Activated T-cell treated with anti-CD3 and anti-CD28 coated beads, Interleukin-2, amount 50 U/mL, for 24 hours (primary cell): ENCODE data around the gene DHRS12.

Experiments used
- DNase-seq: peaks from one replicate; pipeline ENCODE4 v3.0.0-alpha.2; 2020
- H3K27ac Mint-ChIP-seq: 2 replicates; pipeline ENCODE4 v1.8.0; 2020; ENCODE audit warnings: mild to moderate bottlenecking, mixed read lengths
- H3K27me3 Mint-ChIP-seq: 2 replicates; pipeline ENCODE4 v1.8.0; 2020; ENCODE audit warnings: mixed read lengths
- H3K36me3 Mint-ChIP-seq: 2 replicates; pipeline ENCODE4 v1.8.0; 2020; ENCODE audit warnings: low read depth, mixed read lengths
- H3K4me1 Mint-ChIP-seq: 2 replicates; pipeline ENCODE4 v1.8.0; 2020; ENCODE audit warnings: low read depth, mixed read lengths
- H3K4me3 Mint-ChIP-seq: 2 replicates; pipeline ENCODE4 v1.8.0; 2020; ENCODE audit warnings: mild to moderate bottlenecking, moderate library complexity, mixed read lengths
- H3K9me3 Mint-ChIP-seq: 2 replicates; pipeline ENCODE4 v1.8.0; 2020; ENCODE audit warnings: mixed read lengths

DHRS12 gene

GRCh38 chr13:51806566-51806965 lies 2.6 kb upstream of the DHRS12 start:
- H3K36me3 Mint-ChIP-seq: peaks cover 24% of the 10 kb centered on the region
- peaks cover 54% of the 10 kb centered on the region for H3K4me1 Mint-ChIP-seq
- no peaks in the 10 kb centered on the region for H3K9me3 Mint-ChIP-seq
- DNase-seq: peak; percentile 24
- no peak overlapping the region for H3K4me3 Mint-ChIP-seq
- peak overlapping the region; percentile 22 for H3K27ac Mint-ChIP-seq
- no peaks in the 10 kb centered on the region for H3K27me3 Mint-ChIP-seq

- Mint-ChIP-seq H3K27me3 (no peaks in the 10 kb centered on the region), H3K4me3 (no peak overlapping the region), H3K4me1 (peaks cover 57% of the 10 kb centered on the region), H3K36me3 (peaks cover 24% of the 10 kb centered on the region), H3K27ac (peak overlapping the region; percentile 96), H3K9me3 (no peaks in the 10 kb centered on the region)
- DNase-seq: peak; percentile 22
These were observed 2.0 kb upstream of the DHRS12 start for GRCh38 chr13:51805925-51806324.

GRCh38 chr13:51805313-51805712 lies 1.4 kb upstream of the DHRS12 start:
- Mint-ChIP-seq H3K36me3 (peaks cover 24% of the 10 kb centered on the region), H3K27ac (peak overlapping the region; percentile 96), H3K9me3 (no peaks in the 10 kb centered on the region), H3K4me3 (peak overlapping the region; percentile 85), H3K27me3 (no peaks in the 10 kb centered on the region), H3K4me1 (peaks cover 62% of the 10 kb centered on the region)
- DNase-seq: no peak

- Mint-ChIP-seq H3K36me3 (peaks cover 21% of the 10 kb centered on the region), H3K27me3 (no peaks in the 10 kb centered on the region), H3K4me1 (peaks cover 64% of the 10 kb centered on the region), H3K27ac (peak overlapping the region; percentile 96), H3K9me3 (no peaks in the 10 kb centered on the region), H3K4me3 (peak overlapping the region; percentile 85)
- DNase-seq: peak; percentile 69
These were observed 571 bp upstream of the DHRS12 start for GRCh38 chr13:51804295-51805172.

- no peak for DNase-seq
- H3K27ac Mint-ChIP-seq: peak overlapping the region; percentile 100
- peaks cover 66% of the 10 kb centered on the region for H3K4me1 Mint-ChIP-seq
- peaks cover 12% of the 10 kb centered on the region for H3K36me3 Mint-ChIP-seq
- no peaks in the 10 kb centered on the region for H3K9me3 Mint-ChIP-seq
- peak overlapping the region; percentile 85 for H3K4me3 Mint-ChIP-seq
- no peaks in the 10 kb centered on the region for H3K27me3 Mint-ChIP-seq
These were observed 1.1 kb downstream of the DHRS12 start for GRCh38 chr13:51802631-51803418.

GRCh38 chr13:51801631-51802099 lies 2.3 kb downstream of the DHRS12 start:
- Mint-ChIP-seq H3K9me3 (no peaks in the 10 kb centered on the region), H3K4me1 (peaks cover 65% of the 10 kb centered on the region), H3K27ac (peak overlapping the region; percentile 100), H3K27me3 (no peaks in the 10 kb centered on the region), H3K4me3 (peak overlapping the region; percentile 85), H3K36me3 (peaks cover 12% of the 10 kb centered on the region)
- DNase-seq: no peak

- Mint-ChIP-seq H3K36me3 (peaks cover 12% of the 10 kb centered on the region), H3K4me1 (peaks cover 54% of the 10 kb centered on the region), H3K4me3 (no peak overlapping the region), H3K9me3 (no peaks in the 10 kb centered on the region), H3K27ac (peak overlapping the region; percentile 29), H3K27me3 (no peaks in the 10 kb centered on the region)
- peak; percentile 23 for DNase-seq
These were observed 3.5 kb downstream of the DHRS12 start for GRCh38 chr13:51800486-51800885.

- Mint-ChIP-seq H3K27ac (no peak overlapping the region), H3K9me3 (no peaks in the 10 kb centered on the region), H3K27me3 (no peaks in the 10 kb centered on the region), H3K4me3 (no peak overlapping the region), H3K4me1 (peaks cover 44% of the 10 kb centered on the region), H3K36me3 (peaks cover 3% of the 10 kb centered on the region)
- peak; percentile 27 for DNase-seq
These were observed 4.7 kb downstream of the DHRS12 start for GRCh38 chr13:51799261-51799660.

- H3K36me3 Mint-ChIP-seq: peaks cover 9% of the 10 kb centered on the region
- peaks cover 50% of the 10 kb centered on the region for H3K4me1 Mint-ChIP-seq
- H3K27ac Mint-ChIP-seq: no peak overlapping the region
- DNase-seq: peak; percentile 59
- H3K4me3 Mint-ChIP-seq: no peak overlapping the region
- no peaks in the 10 kb centered on the region for H3K9me3 Mint-ChIP-seq
- no peaks in the 10 kb centered on the region for H3K27me3 Mint-ChIP-seq
These were observed 6.1 kb downstream of the DHRS12 start for GRCh38 chr13:51797664-51798488.

- H3K27ac Mint-ChIP-seq: no peak overlapping the region
- peaks cover 14% of the 10 kb centered on the region for H3K36me3 Mint-ChIP-seq
- H3K4me3 Mint-ChIP-seq: no peak overlapping the region
- peak; percentile 20 for DNase-seq
- no peaks in the 10 kb centered on the region for H3K27me3 Mint-ChIP-seq
- no peaks in the 10 kb centered on the region for H3K9me3 Mint-ChIP-seq
- H3K4me1 Mint-ChIP-seq: peaks cover 41% of the 10 kb centered on the region
These were observed 7.4 kb downstream of the DHRS12 start for GRCh38 chr13:51796546-51796945.

- DNase-seq: no peak
- H3K9me3 Mint-ChIP-seq: no peaks in the 10 kb centered on the region
- H3K27ac Mint-ChIP-seq: no peak overlapping the region
These were observed 8.5 kb downstream of the DHRS12 start for GRCh38 chr13:51795419-51795818.

GRCh38 chr13:51794964-51795363 lies 9.0 kb downstream of the DHRS12 start:
- no peak overlapping the region for H3K27ac Mint-ChIP-seq
- DNase-seq: peak; percentile 23
- H3K4me3 Mint-ChIP-seq: no peak overlapping the region
- no peaks in the 10 kb centered on the region for H3K9me3 Mint-ChIP-seq
- peaks cover 27% of the 10 kb centered on the region for H3K4me1 Mint-ChIP-seq
- no peaks in the 10 kb centered on the region for H3K27me3 Mint-ChIP-seq
- peaks cover 14% of the 10 kb centered on the region for H3K36me3 Mint-ChIP-seq

More at GRCh38 chr13:51795419-51795818, 8.5 kb downstream of the DHRS12 start:
- Mint-ChIP-seq H3K4me3 (no peak overlapping the region), H3K4me1 (peaks cover 30% of the 10 kb centered on the region), H3K36me3 (peaks cover 14% of the 10 kb centered on the region), H3K27me3 (no peaks in the 10 kb centered on the region)

- H3K4me3 Mint-ChIP-seq: peak overlapping the region; percentile 2
- DNase-seq: peak; percentile 53
- H3K27me3 Mint-ChIP-seq: no peaks in the 10 kb centered on the region
These were observed 10.2 kb downstream of the DHRS12 start for GRCh38 chr13:51793570-51794271.

More at GRCh38 chr13:51793570-51794271, 10.2 kb downstream of the DHRS12 start:
- Mint-ChIP-seq H3K27ac (peak overlapping the region; percentile 91), H3K36me3 (peaks cover 23% of the 10 kb centered on the region), H3K4me1 (peaks cover 27% of the 10 kb centered on the region), H3K9me3 (no peaks in the 10 kb centered on the region)
